Measurements from ENCODE around the gene SELENOK. TPM values are rescaled to one million over a fixed set of nuclear protein-coding genes. Genes with fewer than 3 reads are reported as not detected.

SELENOK gene
- total RNA-seq, 1 experiment from 2014 or later, result 16.3 TPM

DNA sequence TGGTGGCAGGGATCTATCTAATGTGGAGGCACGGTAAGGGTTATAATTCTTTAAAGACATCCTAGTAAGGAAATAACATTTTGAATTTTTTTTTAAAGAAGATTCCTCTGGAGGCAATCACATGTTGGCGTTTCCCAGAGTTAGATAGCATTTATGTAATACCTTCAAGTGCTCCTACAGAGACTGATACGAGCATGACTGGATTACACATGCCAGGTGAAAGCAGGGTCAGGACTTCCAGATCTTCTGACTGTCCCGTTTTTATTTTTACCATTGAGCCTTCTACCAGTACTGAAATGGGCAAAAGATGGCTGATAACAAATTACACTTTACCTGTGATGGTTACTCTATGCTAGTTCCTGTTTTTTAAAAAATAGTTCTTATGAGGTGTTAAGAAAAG, 31.5 kb downstream of the SELENOK start:
- Histone ChIP-seq H3K4me1 (ENCODE audit: control insufficient read depth, insufficient read depth, low read length) (no peaks in the 10 kb centered on the region), H3K27me3 (ENCODE audit: control insufficient read depth, insufficient read depth, low read length) (no peaks in the 10 kb centered on the region), H3K27ac (ENCODE audit: low read length) (no peak overlapping the region), H3K36me3 (ENCODE audit: control insufficient read depth, insufficient read depth, low read length) (peaks cover 8% of the 10 kb centered on the region; the same call in 1 of the 2 replicates), H3K4me3 (ENCODE audit: low read depth in 2 of 2, low read length in 2 of 2) (no peak overlapping the region), H3K9me3 (ENCODE audit: control insufficient read depth, insufficient read depth, low read depth, low read length) (no peaks in the 10 kb centered on the region)
- ATAC-seq, result no peak
- TF ChIP-seq TCF7L2 (IDR thresholded peaks at IDR 0.05; ENCODE audit: low read depth, low read length) (no peak), SIN3A (IDR thresholded peaks at IDR 0.05; ENCODE audit: borderline replicate concordance, insufficient read depth, low read depth, low read length) (no peak), POLR2AphosphoS5 (IDR thresholded peaks at IDR 0.05; ENCODE audit: low read depth, low read length) (no peak)
- TF ChIP-seq, protein P1, sequence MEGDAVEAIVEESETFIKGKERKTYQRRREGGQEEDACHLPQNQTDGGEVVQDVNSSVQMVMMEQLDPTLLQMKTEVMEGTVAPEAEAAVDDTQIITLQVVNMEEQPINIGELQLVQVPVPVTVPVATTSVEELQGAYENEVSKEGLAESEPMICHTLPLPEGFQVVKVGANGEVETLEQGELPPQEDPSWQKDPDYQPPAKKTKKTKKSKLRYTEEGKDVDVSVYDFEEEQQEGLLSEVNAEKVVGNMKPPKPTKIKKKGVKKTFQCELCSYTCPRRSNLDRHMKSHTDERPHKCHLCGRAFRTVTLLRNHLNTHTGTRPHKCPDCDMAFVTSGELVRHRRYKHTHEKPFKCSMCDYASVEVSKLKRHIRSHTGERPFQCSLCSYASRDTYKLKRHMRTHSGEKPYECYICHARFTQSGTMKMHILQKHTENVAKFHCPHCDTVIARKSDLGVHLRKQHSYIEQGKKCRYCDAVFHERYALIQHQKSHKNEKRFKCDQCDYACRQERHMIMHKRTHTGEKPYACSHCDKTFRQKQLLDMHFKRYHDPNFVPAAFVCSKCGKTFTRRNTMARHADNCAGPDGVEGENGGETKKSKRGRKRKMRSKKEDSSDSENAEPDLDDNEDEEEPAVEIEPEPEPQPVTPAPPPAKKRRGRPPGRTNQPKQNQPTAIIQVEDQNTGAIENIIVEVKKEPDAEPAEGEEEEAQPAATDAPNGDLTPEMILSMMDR (IDR thresholded peaks at IDR 0.05), result no peak
- TF ChIP-seq, protein P2, sequence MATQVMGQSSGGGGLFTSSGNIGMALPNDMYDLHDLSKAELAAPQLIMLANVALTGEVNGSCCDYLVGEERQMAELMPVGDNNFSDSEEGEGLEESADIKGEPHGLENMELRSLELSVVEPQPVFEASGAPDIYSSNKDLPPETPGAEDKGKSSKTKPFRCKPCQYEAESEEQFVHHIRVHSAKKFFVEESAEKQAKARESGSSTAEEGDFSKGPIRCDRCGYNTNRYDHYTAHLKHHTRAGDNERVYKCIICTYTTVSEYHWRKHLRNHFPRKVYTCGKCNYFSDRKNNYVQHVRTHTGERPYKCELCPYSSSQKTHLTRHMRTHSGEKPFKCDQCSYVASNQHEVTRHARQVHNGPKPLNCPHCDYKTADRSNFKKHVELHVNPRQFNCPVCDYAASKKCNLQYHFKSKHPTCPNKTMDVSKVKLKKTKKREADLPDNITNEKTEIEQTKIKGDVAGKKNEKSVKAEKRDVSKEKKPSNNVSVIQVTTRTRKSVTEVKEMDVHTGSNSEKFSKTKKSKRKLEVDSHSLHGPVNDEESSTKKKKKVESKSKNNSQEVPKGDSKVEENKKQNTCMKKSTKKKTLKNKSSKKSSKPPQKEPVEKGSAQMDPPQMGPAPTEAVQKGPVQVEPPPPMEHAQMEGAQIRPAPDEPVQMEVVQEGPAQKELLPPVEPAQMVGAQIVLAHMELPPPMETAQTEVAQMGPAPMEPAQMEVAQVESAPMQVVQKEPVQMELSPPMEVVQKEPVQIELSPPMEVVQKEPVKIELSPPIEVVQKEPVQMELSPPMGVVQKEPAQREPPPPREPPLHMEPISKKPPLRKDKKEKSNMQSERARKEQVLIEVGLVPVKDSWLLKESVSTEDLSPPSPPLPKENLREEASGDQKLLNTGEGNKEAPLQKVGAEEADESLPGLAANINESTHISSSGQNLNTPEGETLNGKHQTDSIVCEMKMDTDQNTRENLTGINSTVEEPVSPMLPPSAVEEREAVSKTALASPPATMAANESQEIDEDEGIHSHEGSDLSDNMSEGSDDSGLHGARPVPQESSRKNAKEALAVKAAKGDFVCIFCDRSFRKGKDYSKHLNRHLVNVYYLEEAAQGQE (IDR thresholded peaks at IDR 0.05; ENCODE audit: insufficient read depth in 1 of 2, low read depth in 2 of 2, low read length in 1 of 2), result no peak
- BruUV-seq (replicated peaks), result no TSS peak
- CTCF ChIA-PET, result no interaction called here
- POLR2A ChIA-PET, result no interaction called here
- no peak for DNase-seq (ENCODE audit: low read depth, low spot score)
- intact Hi-C loops (cut with micrococcal nuclease; ENCODE audit: unreplicated experiment), result no loop called here
- in situ Hi-C loops (cut with HindIII; ENCODE audit: low pct_unique_long_range_greater_than_20kb, low sequenced_read_pairs), result no loop called here

DNA sequence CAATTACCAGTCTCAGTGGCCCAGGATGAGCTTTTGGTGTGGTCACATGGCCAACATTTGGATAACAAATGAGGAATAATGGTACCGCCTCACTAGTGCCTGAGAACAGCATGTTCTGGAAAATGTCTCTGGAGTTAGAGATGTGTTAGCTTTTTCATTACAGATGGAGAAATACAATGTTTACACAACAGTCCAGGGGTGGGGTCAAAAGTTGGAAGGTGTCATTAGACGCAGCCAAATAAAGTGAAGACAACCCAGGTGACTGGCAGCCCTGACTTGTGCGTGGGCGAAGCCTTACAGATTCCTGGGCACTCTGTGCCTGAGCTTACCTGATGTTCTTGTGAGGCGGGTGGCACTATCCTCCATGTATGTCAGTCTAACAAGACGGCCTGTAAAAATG, 32.5 kb downstream of the SELENOK start:
- no peaks in the 10 kb centered on the region for H3K27me3 ChIP-seq (ENCODE audit: control insufficient read depth, insufficient read depth, low read length)
- ChIA-PET CTCF (no interaction called here), POLR2A (no interaction called here)
- H3K36me3 ChIP-seq (ENCODE audit: control insufficient read depth, insufficient read depth, low read length), result peaks cover 8% of the 10 kb centered on the region; the same call in 1 of the 2 replicates
- H3K27ac ChIP-seq (ENCODE audit: low read length), result no peak overlapping the region
- TF ChIP-seq, protein P1 (IDR thresholded peaks at IDR 0.05), result no peak
- TF ChIP-seq SIN3A (IDR thresholded peaks at IDR 0.05; ENCODE audit: borderline replicate concordance, insufficient read depth, low read depth, low read length), result no peak
- TF ChIP-seq, protein P2 (IDR thresholded peaks at IDR 0.05; ENCODE audit: insufficient read depth in 1 of 2, low read depth in 2 of 2, low read length in 1 of 2), result no peak
- DNase-seq (ENCODE audit: low read depth, low spot score) (no peak), ATAC-seq (no peak)
- no peaks in the 10 kb centered on the region for H3K4me1 ChIP-seq (ENCODE audit: control insufficient read depth, insufficient read depth, low read length)
- no peak overlapping the region for H3K4me3 ChIP-seq (ENCODE audit: low read depth in 2 of 2, low read length in 2 of 2)
- intact Hi-C loops (cut with micrococcal nuclease; ENCODE audit: unreplicated experiment) (no loop called here), in situ Hi-C loops (cut with HindIII; ENCODE audit: low pct_unique_long_range_greater_than_20kb, low sequenced_read_pairs) (no loop called here)
- BruUV-seq (replicated peaks), result no TSS peak
- H3K9me3 ChIP-seq (ENCODE audit: control insufficient read depth, insufficient read depth, low read depth, low read length), result no peaks in the 10 kb centered on the region
